HG03280 (cell line): ENCODE results near the gene HSDL2.

ENCODE experiments used
- ATAC-seq: cut with Tn5 transposase; IDR thresholded peaks from one replicate; pipeline ENCODE4 v1.9.1; 2021; ENCODE audit warnings: mild to moderate bottlenecking, moderate library complexity; ENCODE audit not compliant: unreplicated experiment

HSDL2 gene

GRCh38 chr9:112380102-112380824, at the start of gene HSDL2:
Gene HSDL2, plus strand, starts transcription at chr9:112380108. Its CDS starts 56 bp downstream, at chr9:112380164.
- ATAC-seq, result no peak

DNA sequence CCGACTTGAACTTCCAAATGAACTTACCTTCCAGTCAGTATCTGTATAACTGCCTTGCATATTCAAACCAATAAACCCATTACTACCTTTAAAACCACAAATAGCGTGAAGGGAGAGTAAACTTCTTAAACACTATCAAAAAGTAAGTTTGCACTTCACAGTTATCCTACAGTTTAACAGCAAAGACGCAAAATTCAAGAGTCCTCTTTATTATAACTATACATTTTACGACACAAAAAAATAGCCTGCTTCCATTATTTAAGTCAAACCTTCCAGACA, 48.3 kb upstream of the HSDL2 start:
- no peak for ATAC-seq

DNA sequence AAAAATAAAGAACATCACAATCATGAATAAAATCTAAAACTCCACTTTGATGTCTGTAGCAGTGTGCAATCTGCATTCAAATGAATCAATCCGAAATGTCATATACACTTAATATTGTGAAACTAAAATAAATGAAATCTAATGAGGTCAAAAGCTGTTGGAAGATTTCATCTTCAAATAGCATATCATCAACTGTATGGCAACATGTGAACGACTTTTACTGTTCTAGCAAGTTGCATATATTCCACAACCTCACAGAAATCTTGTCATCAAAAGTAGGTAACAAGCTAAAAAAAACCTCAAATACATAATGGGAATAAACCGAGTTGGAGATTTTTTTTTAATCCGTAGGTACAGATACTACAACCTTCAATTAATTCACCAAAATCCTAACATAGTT, 47.7 kb upstream of the HSDL2 start:
- no peak for ATAC-seq

GRCh38 chr9:112332674-112332976, 47.3 kb upstream of the HSDL2 start:
- ATAC-seq, result no peak

GRCh38 chr9:112332977-112333638, 46.8 kb upstream of the HSDL2 start, which contains the start of gene PTBP3:
Gene PTBP3, minus strand, starts transcription at chr9:112333619. Its CDS starts 35,754 bp downstream, at chr9:112297865.
- ATAC-seq, result peak; percentile 58

DNA sequence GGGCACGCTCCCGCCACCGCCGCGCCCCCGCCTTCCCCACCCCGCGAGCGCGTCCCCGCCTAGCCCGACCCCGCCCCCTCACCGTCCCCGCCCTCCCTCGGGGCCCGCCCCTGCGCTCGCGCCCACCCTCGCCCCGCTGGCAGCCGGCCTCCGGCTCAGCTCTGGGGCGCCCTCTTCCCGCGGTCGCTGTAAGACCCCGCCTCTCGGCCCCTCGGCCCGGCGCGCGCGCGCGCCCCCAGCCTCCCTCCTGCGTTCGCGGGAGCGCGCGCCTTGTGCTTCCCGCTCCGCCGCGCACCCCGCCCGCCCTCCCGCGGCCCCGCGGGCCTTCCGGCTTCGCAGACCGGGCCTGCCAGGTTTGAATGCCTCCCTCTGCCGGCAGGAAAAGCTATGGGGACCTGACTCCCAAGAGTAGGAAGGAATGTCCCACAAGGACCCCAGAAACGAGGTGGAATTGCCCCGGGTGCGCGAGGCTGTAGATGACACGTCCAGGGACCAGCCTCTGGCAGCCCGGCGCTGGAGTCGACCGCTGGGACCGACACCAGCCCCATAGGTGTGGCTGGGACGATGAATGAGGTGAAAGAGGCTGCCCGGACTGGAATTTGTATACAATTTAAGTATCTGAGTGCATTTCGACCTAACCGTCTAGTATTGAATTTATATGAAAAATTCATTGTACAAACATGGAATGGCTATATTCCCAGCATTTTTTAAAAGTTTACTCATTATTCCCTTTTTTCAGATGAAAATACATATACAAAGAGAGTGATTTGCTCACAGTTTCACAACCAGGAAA, 46.1 kb upstream of the HSDL2 start:
- ATAC-seq, result peak; percentile 78

DNA sequence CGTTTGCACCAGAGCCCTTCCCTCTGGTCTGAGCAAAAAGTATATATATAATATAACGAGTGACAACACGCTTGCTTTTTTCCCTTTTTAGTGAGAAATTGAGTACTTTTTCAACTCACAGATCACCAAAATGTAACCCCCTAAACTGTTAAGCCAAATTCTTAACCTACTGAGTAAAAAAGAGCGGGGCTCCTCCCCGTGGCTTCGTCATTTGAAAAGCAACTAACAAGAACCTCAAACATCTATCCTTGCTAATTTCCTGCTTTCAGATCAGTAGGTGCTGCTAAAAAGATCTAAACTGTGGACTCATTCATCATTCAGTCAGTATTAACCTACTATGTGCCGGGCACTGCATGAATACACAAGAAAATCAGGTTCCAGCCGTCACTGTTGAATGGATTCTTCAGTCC, 45.5 kb upstream of the HSDL2 start:
- ATAC-seq, result no peak

- no peak for ATAC-seq
Measured at GRCh38 chr9:112337547-112337946, 42.4 kb upstream of the HSDL2 start.

GRCh38 chr9:112338561-112338960, 41.3 kb upstream of the HSDL2 start:
- ATAC-seq, result no peak

- ATAC-seq, result no peak
Measured at GRCh38 chr9:112339886-112340285, 40.0 kb upstream of the HSDL2 start.

- ATAC-seq, result no peak
Measured at GRCh38 chr9:112341730-112342129, 38.2 kb upstream of the HSDL2 start.

GRCh38 chr9:112348257-112349007, 31.5 kb upstream of the HSDL2 start:
- ATAC-seq, result no peak

GRCh38 chr9:112349008-112349333, 30.9 kb upstream of the HSDL2 start:
- no peak for ATAC-seq

- no peak for ATAC-seq
Measured at GRCh38 chr9:112351184-112351583, 28.7 kb upstream of the HSDL2 start.

DNA sequence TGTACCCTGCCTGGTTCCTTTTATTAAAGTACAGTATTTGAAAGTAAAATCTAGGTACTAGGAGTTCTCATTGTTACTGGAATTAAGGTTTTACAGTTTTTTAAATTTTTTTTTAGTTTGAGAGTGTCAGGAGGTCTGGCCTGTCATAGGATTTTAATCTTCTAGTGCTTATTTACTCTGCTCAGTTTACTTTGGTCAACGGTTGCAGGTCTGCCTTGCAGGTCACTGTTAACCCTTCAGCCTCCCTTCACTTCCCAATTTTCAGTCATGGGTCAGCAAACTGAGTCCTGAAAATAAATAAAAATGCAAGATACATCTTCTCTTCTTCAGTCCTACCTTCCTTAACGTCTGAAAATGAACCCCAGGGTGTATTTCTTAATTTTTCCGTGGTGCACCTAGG, 27.7 kb upstream of the HSDL2 start:
- no peak for ATAC-seq

DNA sequence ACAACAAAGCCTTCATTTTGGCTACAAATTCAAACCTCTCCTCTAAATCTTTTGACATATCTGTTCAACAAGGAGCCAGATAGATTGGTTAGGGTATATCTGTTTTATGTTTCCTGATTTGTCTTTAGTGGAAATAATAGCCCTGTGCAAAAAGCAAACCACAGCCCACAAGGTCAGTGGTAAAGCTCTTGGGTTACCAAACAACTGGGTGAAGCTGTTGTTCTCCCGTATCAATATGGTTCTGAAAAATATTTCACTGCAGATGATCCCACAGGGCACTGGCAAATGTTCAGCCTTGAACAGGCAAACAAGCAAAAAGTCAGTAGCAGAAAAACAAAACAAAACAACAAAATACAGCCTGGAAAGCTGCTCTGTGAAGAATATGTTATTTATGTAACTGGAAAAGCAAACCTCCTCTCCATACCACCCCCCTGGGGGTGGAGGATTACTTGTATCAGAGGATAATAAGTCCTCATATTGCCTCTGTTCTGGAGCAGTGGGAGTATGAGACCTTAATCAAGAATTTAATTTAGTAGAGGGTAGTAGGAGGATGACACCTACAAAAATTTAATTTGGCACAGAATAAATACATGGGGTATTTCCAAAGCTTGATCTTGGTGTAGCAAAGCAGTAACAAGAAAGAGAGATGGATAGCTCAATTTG, 25.7 kb upstream of the HSDL2 start:
- ATAC-seq, result no peak

- no peak for ATAC-seq
Measured at GRCh38 chr9:112355427-112355897, 24.4 kb upstream of the HSDL2 start.

GRCh38 chr9:112360047-112360804, 19.7 kb upstream of the HSDL2 start:
- no peak for ATAC-seq

DNA sequence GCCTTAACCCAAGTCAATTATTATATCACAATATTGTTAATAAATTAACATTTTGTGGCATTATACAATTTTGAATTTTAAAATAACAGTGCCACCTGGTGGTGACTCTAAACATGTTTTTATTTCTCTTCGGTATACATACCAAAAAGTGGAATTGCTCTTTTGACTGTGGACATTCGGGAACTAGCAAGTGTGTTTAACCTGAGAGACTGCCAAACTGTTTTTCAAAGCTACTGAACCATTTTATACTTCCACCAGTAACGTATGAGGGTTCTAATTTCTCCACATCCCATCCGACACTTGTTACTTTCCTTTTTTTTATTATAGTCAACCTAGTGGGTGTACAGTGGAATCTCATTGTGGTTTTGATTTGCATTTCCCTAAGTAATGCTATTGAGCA, 18.3 kb upstream of the HSDL2 start:
- no peak for ATAC-seq

GRCh38 chr9:112364761-112365160, 15.1 kb upstream of the HSDL2 start:
- no peak for ATAC-seq
